ENCODE data around the gene EFEMP1.
"Not testable (repeated sequence)": the region's sequence is repeated elsewhere in the genome, so short reads cannot be mapped to it uniquely, and the experiment has no call there.

Gene EFEMP1

GRCh38 chr2:55837073-55837472 lies 86.5 kb downstream of the EFEMP1 start:
- DNase-seq (ENCODE audit: extremely low read depth in 1 of 2, low read depth in 1 of 2): no peak

- not testable (repeated sequence) for DNase-seq (ENCODE audit: extremely low read depth in 1 of 2, low read depth in 1 of 2)
Measured at GRCh38 chr2:55831671-55832410, 91.7 kb downstream of the EFEMP1 start.

- no peak for DNase-seq (ENCODE audit: extremely low read depth in 1 of 2, low read depth in 1 of 2)
Measured at GRCh38 chr2:55827855-55828254, 95.7 kb downstream of the EFEMP1 start.

- not testable (repeated sequence) for DNase-seq (ENCODE audit: extremely low read depth in 1 of 2, low read depth in 1 of 2)
Measured at GRCh38 chr2:55827428-55827827, 96.2 kb downstream of the EFEMP1 start.

- DNase-seq (ENCODE audit: extremely low read depth in 1 of 2, low read depth in 1 of 2): no peak
Measured at GRCh38 chr2:55826246-55826645, 97.3 kb downstream of the EFEMP1 start.

- DNase-seq (ENCODE audit: extremely low read depth in 1 of 2, low read depth in 1 of 2): no peak
Measured at GRCh38 chr2:55824551-55825096, 99.0 kb downstream of the EFEMP1 start.
